G401 (cell line): Measurements from ENCODE around the gene EPC2. TPM values are rescaled to one million over a fixed set of nuclear protein-coding genes. Genes with fewer than 3 reads are reported as not detected.
A peak's percentile ranks its signal among the peaks of the same experiment; 100 is the strongest.
"Not testable (repeated sequence)": the region's sequence is repeated elsewhere in the genome, so short reads cannot be mapped to it uniquely, and the experiment has no call there.

ENCODE experiments used
- DNase-seq: peaks from one replicate; pipeline ENCODE4 v3.0.0-alpha.2; 2015; ENCODE audit warnings: low spot score
- in situ Hi-C: cut with HindIII; loops from 2 replicates; pipeline ENCODE4 v1.10.0; 2016; ENCODE audit warnings: low sequenced_read_pairs, mixed read lengths
- total RNA-seq: library from RNA; depleted of rRNA; stranded (reverse); fragments of >200 nt; shearing (Covaris generic); gene quantifications from 2 replicates; pipeline ENCODE4 v1.2.3, GENCODE V29; 2014

The EPC2 gene
- total RNA-seq, 1 experiment from 2014 or later = 16.7 TPM

DNA sequence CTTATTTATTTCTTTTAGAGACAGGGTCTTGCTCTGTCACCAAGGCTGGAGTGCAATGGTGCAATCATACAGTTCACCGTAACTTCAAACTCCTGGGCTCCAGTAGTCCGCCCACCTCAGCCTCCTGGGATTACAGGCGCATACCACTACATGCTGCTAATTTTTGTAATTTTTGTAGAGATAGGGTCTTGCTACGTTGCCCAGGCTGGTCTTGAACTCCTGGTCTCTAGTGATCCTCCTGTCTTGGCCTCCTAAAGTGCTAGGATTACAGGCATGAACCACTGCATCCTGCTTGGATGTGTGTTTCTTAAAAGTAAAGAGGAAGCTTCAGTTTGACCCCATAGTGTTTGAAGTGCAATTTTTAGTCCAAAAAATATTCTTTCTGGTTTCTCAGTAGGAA is 125.5 kb downstream of the EPC2 start:
- in situ Hi-C loops = no loop called here
- DNase-seq = no peak

DNA sequence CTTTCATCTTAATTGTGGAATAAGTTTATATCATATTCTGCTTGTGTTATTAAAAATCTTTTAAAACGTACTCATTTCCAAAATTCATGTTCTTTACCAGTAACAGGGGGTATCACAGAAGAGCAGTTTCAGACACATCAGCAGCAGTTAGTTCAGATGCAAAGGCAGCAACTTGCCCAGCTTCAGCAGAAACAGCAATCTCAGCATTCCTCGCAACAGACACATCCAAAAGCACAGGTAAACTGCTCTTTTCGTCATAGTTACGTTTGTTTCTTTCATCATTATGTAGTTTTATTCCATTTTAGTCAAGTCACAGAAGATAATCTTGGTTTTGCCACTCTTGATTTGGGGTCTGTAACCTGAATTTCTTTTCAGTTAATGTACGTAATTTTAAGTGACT is 137.0 kb downstream of the EPC2 start:
- DNase-seq = no peak
- in situ Hi-C loops = no loop called here

GRCh38 chr2:148789059-148789458 is 144.5 kb downstream of the EPC2 start:
- in situ Hi-C loops = no loop called here
- no peak for DNase-seq

DNA sequence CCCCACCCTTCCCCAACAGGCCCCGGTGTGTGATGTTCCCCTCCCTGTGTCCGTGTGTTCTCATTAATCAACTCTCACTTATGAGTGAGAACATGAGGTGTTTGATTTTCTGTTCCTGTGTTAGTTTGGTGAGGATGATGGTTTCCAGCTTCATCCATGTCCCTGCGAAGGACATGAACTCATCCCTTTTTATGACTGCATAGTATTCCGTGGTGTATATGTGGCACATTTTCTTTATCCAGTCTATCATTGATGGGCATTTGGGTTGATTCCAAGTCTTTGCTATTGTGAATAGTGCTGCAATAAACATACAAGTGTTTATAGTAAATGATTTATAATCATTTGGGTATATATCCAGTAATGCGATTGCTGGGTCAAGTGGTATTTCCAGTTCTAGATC is 145.6 kb downstream of the EPC2 start:
- in situ Hi-C loops, DNase-seq: not testable (repeated sequence)

GRCh38 chr2:148794558-148794957 is 150.0 kb downstream of the EPC2 start:
- DNase-seq = no peak
- in situ Hi-C loops = no loop called here

DNA sequence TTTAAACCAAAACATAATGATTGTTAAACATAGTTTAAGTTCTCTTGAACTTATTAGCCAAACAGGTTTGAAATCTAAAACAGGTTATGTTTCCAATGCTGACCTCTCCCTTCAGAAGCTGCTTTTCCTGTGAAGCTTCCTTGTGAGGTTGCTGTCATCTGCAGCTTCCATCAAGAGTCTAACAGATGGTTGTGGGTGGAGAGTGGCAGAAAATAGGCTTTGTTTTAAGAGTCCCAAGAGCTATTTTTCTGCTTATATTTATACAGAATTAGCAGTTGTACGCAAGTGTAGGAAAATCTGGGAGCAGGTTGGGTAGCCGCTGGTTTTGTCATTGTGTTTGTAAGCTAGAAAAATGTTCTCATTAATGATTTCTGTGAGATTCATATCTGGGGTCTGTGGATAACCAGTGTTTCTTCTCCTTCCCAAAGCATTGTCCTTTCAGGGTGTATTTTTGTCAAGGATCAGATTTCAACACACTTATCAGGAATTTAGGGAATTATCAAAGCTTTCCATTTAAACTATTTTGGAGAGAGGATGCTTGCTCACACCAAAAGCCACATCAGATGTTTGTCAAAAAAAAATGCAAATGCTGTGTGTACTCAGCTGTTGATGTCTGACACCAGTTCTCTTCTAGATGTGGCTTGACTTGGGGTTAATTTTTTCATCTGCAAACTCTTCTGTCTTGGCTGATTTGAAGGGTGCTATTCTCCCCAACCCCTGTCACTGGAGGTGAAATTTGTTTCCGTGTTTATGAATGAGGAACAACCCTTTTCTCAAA is 152.4 kb downstream of the EPC2 start:
- in situ Hi-C loops = no loop called here

DNA sequence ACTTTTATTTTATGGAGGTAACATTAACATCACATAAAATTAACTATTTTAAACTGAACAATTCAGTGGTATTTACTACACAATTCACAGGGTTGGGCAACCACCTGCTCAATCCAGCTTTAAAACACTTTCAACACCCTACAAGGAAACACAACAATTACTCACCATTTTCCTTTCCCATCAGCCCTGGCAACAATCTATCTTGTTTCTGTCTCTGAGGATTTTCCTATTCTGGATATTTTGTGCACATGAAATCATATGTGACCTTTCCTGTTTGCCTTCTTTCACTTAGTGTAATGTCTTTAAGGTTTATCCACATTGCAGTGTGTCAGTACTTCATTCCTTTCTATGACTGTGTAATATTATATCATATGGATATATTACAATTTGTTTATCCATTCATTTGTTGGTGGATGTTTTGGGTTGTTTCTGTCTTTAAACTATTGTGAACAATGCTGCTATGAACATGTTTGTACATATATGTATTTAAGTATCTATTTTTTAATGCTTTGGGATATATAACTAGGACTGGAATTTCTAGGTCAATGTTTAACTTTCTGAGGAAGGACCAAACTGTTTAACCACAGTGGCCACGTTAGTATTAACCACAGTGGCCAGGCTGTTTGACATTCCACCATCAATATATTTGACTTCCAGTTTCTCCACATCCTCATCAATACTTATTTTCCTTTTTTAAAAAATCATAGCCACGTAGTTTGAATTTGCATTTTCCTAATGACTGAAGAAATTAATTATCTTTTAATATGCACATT is 158.1 kb downstream of the EPC2 start:
- in situ Hi-C loops = no loop called here
- no peak for DNase-seq

More for the DNA sequence above, 152.4 kb downstream of the EPC2 start:
- no peak for DNase-seq

GRCh38 chr2:148810081-148810480 is 165.5 kb downstream of the EPC2 start:
- in situ Hi-C loops = no loop called here
- no peak for DNase-seq

- in situ Hi-C loops = no loop called here
- no peak for DNase-seq
Observed at GRCh38 chr2:148812306-148812705, 167.8 kb downstream of the EPC2 start.

DNA sequence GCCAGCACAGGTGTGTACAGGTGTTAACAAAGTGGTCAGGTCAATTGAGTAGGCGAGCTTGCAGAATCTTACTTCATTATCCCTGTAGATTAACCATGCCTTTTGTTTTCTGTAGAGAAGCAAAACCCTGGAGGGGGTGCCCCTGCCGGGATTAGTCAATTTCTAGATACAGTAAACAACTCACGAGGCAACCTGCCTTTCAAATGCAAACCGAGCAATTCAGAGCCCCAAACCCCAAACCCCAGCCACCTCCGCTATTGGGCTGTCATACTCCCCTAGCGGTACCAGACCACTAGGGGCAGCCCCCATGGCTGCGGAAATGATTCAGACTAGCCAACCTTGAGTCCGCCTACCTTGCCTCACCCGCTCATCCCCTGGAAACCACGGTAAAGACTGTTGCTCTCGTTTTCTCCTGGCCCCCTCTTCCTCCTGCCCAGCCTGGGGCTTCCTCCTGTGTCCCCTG is 169.1 kb downstream of the EPC2 start:
- in situ Hi-C loops = no loop called here
- DNase-seq = no peak

DNA sequence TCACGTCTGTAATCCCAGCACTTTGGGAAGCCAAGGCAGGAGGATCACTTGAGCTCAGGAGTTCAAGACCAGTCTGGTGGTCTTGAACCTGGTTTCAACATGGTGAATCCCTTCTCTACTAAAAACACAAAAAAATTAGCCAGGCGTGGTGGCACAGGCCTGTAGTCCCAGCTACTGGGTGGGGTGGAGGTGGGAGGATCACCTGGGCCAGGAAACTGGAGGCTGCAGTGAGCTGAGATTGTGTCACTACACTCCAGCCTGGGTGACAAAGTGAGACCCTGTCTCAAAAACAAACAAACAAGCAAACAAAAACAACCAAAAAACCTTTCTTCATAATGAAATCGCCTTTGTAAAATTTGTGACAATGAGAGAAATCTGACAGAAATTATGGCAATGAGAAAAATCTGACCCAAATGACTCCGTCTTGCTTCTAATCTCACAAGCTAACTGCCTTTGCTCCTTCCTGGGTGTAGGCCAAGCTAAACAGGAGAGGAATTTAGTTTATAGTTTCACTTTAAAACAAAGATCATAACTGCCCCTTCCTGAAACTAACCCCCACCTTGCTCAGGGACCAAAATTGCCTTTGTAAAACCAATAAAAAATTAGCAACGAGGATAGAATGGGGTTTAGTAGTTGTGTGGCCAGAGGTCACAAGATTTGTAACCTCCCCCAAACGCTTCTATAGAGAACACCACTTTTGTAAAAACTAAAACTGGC is 169.8 kb downstream of the EPC2 start:
- in situ Hi-C loops = no loop called here
- DNase-seq = no peak

- DNase-seq = no peak
- in situ Hi-C loops = no loop called here
Observed at GRCh38 chr2:148814860-148815419, 170.4 kb downstream of the EPC2 start.

DNA sequence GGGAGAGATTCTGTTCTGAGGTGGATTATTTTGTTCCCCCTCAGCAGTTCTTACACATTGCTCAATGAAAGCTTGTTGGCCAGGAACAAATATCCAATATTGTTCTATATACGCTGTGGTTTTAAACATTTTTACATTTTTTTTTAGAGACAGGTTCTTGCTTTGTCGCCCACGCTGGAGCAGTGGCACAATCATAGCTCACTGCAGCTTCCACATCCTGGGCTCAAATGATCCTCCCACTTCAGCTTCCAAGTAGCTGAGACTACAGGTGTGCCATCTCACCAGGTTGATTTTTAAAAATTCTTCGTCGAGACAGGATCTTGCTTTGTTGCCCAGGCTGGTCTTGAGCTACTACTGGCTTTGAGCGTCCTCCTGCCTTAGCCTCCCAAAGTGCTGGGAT is 171.6 kb downstream of the EPC2 start:
- DNase-seq = no peak
- in situ Hi-C loops = no loop called here

DNA sequence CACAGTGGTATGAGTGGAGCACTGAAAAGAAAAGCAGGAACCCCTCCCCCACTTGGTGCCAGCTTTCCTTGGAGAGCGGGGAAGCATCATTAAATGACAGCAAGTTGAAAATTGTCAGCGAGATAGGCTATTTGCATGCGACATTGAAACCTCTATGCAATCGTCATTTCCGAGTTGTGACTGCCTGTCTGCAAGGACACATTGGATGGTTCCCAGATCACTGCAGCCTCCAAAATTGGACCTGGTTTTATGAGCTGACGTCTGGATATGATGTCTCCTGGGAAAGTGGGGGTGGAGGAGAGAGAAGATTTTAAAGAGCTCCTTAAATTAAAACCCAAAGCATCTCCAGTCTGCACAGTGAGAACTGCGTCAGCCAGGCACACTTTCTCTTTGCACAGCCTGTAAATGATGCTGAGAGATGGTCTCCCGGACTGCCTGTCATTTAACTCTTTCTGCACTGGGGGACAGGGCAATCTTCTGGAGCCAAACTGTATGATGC is 172.7 kb downstream of the EPC2 start:
- in situ Hi-C loops = no loop called here
- peak; percentile 80 for DNase-seq

DNA sequence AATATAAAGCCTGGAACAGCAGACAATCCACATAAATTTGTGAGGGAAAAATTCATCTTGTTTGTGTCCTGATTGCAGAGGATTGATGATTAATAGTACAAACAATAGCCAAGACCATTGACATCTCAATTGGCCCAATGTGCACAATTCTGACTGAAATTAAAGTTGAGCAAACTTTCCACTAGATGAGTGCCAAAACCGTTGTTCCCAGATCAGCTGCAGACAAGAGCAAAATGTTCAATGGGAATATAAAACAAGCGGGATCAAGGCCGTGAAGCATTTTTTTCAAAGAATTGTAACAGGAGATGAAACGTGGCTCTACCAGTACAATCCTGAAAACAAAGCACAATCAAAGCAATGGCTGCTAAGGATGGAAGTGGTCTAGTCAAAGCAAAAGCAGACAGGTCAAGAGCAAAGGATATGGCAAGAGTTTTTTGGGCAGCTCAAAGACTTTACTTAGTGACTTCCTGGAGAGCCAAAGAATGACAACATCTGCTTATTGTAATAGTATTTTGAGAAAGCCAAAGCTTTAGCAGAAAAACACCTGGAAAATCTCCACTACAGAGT is 174.6 kb downstream of the EPC2 start:
- in situ Hi-C loops = no loop called here

GRCh38 chr2:148824190-148824589 is 179.6 kb downstream of the EPC2 start:
- no peak for DNase-seq
- in situ Hi-C loops = no loop called here

More for the DNA sequence above, 174.6 kb downstream of the EPC2 start:
- DNase-seq = no peak

- in situ Hi-C loops = no loop called here
- no peak for DNase-seq
Observed at GRCh38 chr2:148826791-148827190, 182.2 kb downstream of the EPC2 start.

DNA sequence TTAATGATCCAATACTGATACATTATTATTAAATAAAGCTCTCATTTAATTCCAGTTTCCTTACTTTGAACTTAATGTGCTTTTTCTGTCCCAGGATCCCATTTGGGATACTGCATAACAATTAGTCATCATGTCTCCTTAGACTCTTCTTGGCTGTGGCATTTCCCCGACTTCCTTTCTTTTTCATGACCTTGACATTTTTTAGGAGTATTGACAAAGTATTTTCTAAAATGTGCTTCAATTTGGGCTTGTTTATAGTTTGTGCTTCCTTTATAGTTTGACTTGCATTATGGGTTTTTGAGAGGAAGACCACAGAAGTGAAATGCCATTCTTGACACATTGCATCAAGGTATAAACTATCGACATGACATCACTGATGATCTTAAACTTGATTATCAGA is 184.4 kb downstream of the EPC2 start:
- no peak for DNase-seq
- in situ Hi-C loops = no loop called here

GRCh38 chr2:148829618-148830017 is 185.1 kb downstream of the EPC2 start:
- no peak for DNase-seq
- in situ Hi-C loops = no loop called here
